HEK293T (cell line): ENCODE measurements around the gene SLC13A1.

Experiments
- BHLHE40 ChIP-seq: fragments of 450-650 bp; IDR thresholded peaks from 2 replicates; pipeline ENCODE4 v1.6.1; 2016; ENCODE audit warnings: mild to moderate bottlenecking, moderate library complexity, borderline replicate concordance
- PKNOX1 ChIP-seq: fragments of 450-650 bp; IDR thresholded peaks from 2 replicates; pipeline ENCODE4 v1.6.1; 2016
- SUZ12 ChIP-seq: fragments of 450-650 bp; IDR thresholded peaks from 2 replicates; pipeline ENCODE4 v1.6.1; 2016; ENCODE audit warnings: mild to moderate bottlenecking
- ZNF384 ChIP-seq: fragments of 450-650 bp; IDR thresholded peaks from 2 replicates; pipeline ENCODE4 v1.6.1; 2016

GRCh38 chr7:123199883-123200282 is at the start of gene SLC13A1:
- TF ChIP-seq SUZ12 (no peak), PKNOX1 (no peak), BHLHE40 (no peak), ZNF384 (no peak)
